Transverse colon (tissue), 4 donors: Measurements from ENCODE around the gene SPTB. TPM values are rescaled to one million over a fixed set of nuclear protein-coding genes. Genes with fewer than 3 reads are reported as not detected.

ENCODE experiments used
- DNase-seq: peaks from one replicate; pipeline ENCODE4 v3.0.0-alpha.2; 2019
- H3K27ac ChIP-seq, 4 donors: fragments of 200-600 bp; sonication (generic); 2 replicates each; pipeline ENCODE4 v1.5.1; 2016 to 2018; ENCODE audit warnings: inconsistent platforms in 4 of 4
- H3K27me3 ChIP-seq: fragments of 200-600 bp; sonication (generic); 2 replicates; pipeline ENCODE4 v1.5.1; 2017; ENCODE audit warnings: inconsistent platforms
- H3K36me3 ChIP-seq, 4 donors: fragments of 200-600 bp; sonication (generic); 2 replicates each; pipeline ENCODE4 v1.5.1; 2017 to 2019; ENCODE audit warnings: inconsistent platforms in 4 of 4
- H3K4me1 ChIP-seq, 4 donors: fragments of 200-600 bp; sonication (generic); 2 replicates each; pipeline ENCODE4 v1.5.1; 2017 to 2020; ENCODE audit warnings: inconsistent platforms in 4 of 4
- H3K4me3 ChIP-seq, 4 donors: fragments of 200-600 bp; sonication (generic); 1 replicate in 1 of 4; 2 replicates in 3 of 4; pipeline versions ENCODE4 v1.5.1 to v1.6.1; 2017 to 2019; ENCODE audit warnings: inconsistent platforms in 4 of 4
- H3K9me3 ChIP-seq, 2 donors: fragments of 200-600 bp; sonication (generic); 2 replicates each; pipeline ENCODE4 v1.5.1; 2017 to 2019; ENCODE audit warnings: inconsistent platforms in 2 of 2
- EP300 ChIP-seq: sonication (generic); formaldehyde crosslinking; IDR thresholded peaks from one replicate; pipeline ENCODE4 v1.6.1; 2017; ENCODE audit warnings: antibody characterized with exemption, low read depth
- POLR2A ChIP-seq: fragments of 450-650 bp; IDR thresholded peaks from one replicate; pipeline ENCODE4 v1.6.1; 2016; ENCODE audit warnings: antibody characterized with exemption, mild to moderate bottlenecking, moderate library complexity
- POLR2AphosphoS5 ChIP-seq, 3 donors: sonication (generic); formaldehyde crosslinking; IDR thresholded peaks; one replicate each; pipeline ENCODE4 v1.6.1; 2016; ENCODE audit warnings: antibody characterized with exemption in 3 of 3
- WGBS, 2 donors: methylation state at CpG; one replicate each; pipeline ENCODE4 v1.1.5; 2018; ENCODE audit warnings: low coverage in 1 of 2; 5-methylcytosine and 5-hydroxymethylcytosine counted together
- in situ Hi-C, 4 donors: fragments of 200-750 bp; cut with MboI; loops; one replicate each; pipeline versions ENCODE4 v1.15.0 to v1.15.1; 2017; ENCODE audit warnings: low sequenced_read_pairs in 3 of 4, low pct_ligation_motif_present in 1 of 4, low pct_unique_long_range_greater_than_20kb in 1 of 4
- intact Hi-C: fragments of 100-400 bp; cut with DNase I; formaldehyde crosslinking; loops from one replicate; pipeline ENCODE4 v1.15.1; 2023; ENCODE audit warnings: low total_unique reads
- total RNA-seq, 4 donors: library from RNA; depleted of rRNA; stranded (reverse); fragments of >200 nt; gene quantifications; one replicate each; pipeline ENCODE4 v1.1.0, GENCODE V29; 2016
- TF ChIP-seq, protein P1 (sequence below), 5 experiments: fragments of 200-600 bp in 3 of 5; fragments of 450-650 bp in 2 of 5; sonication (generic) in 3 of 5; IDR thresholded peaks; 1 replicate in 2 of 5; 2 replicates in 3 of 5; pipeline ENCODE4 v1.5.1; 2016 to 2017; ENCODE audit warnings: antibody characterized with exemption in 5 of 5, inconsistent platforms in 3 of 5, mild to moderate bottlenecking in 2 of 5, moderate library complexity in 1 of 5

SPTB gene
- total RNA-seq, 4 donors from 2014 or later = 0.20 to 0.96 (median 0.58) TPM

DNA sequence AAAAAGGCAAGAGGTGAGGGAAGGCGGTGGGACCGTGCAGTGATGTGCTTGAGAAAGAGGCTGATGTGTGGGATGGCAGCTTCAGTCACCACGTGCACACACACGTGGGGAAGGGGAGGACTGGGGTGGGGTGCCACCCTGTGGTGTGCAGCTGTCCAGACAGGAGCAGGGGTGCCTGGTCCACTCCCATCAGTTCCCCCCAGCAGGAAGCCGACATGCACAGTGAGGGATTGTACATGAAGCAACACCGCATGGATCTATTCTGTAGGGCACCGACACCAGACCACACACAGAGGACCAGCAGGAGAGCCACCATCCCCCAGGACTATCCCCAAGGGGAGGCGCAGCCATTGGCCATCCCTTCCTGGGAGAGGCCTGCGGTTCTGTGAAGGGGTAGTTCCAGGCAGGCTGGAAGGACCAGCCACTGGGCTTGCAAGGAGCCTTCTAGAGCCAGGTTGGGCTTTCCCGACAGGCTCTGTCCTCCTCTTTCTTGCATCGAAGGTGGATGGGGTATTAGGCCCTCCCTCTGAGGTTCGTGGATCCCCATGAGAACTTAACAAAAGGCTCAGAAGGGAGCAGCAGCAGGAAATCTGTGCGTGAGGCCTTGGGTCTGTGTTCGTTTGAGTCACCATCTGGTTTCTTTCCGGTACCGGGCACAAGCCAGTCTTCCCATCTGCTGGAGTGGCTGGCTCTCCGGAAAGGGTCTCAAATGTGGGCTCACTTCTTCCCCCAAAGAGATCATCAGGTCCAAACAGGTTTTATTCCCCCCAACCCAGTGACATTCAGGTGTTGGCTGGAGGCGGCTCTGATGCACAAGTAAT lies 115.7 kb downstream of the SPTB start:
- 61% methylated on average over 18 of the region's 18 CpGs; no CpG with 5 or more reads in 1 of the 2 donors for WGBS, 2 donors
- intact Hi-C loops = no loop called here
- no peaks in the 10 kb centered on the region for H3K27me3 ChIP-seq
- no peaks in the 10 kb centered on the region for H3K36me3 ChIP-seq
- DNase-seq = peak; percentile 8
- in situ Hi-C loops = loop anchor here (5.0 to 25.0 kb wide), 4 partner anchors 89 to 227 kb away; partner anchors contain the start of genes HSPA2 (in 1 of the 4) and PPP1R36 (in 1 of the 4)
- H3K4me3 ChIP-seq = no peak overlapping the region
- peak overlapping the region; percentile 0 to 44 (median 16) for H3K27ac ChIP-seq
- TF ChIP-seq EP300 (no peak), POLR2A (no peak), POLR2AphosphoS5 (IDR thresholded peaks at IDR 0.05) (no peak)
- TF ChIP-seq, protein P1, sequence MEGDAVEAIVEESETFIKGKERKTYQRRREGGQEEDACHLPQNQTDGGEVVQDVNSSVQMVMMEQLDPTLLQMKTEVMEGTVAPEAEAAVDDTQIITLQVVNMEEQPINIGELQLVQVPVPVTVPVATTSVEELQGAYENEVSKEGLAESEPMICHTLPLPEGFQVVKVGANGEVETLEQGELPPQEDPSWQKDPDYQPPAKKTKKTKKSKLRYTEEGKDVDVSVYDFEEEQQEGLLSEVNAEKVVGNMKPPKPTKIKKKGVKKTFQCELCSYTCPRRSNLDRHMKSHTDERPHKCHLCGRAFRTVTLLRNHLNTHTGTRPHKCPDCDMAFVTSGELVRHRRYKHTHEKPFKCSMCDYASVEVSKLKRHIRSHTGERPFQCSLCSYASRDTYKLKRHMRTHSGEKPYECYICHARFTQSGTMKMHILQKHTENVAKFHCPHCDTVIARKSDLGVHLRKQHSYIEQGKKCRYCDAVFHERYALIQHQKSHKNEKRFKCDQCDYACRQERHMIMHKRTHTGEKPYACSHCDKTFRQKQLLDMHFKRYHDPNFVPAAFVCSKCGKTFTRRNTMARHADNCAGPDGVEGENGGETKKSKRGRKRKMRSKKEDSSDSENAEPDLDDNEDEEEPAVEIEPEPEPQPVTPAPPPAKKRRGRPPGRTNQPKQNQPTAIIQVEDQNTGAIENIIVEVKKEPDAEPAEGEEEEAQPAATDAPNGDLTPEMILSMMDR (IDR thresholded peaks at IDR 0.05) = no peak
- H3K4me1 ChIP-seq = peaks cover 19 to 40% (median 28%) of the 10 kb centered on the region in 4 donors
- no peaks in the 10 kb centered on the region for H3K9me3 ChIP-seq

DNA sequence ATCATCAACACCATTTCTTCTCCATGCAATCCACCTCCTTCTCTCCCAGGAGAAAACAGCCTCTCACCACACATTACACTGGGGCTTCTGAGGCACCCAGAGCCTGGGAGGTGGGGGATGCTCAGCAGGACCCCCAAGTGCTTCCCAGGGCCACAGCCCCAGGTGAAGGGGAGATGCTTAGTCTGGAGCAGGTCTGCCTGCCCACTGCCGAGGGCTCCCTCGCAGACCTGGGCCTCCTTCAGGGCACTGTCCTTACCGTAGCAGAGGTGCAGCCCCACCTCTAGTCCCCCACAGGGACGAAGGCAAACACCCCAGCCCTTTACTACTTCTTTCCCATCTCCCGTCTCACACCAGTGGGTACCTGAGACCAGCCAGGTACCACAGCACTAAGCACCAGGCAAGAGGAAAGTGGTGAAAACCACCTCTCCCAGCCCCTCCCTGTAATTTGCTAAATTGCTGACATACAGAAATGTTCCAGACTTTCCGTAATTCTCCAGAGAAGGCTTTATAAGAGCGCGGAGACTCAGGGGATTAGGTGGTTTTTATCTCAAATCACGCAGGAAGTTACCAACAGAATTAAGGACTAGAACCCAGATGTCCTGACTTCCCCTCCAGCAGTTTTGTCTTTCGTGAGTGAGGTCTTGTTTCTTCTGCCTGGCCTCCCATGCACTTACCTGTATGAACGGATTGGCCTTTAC lies 116.5 kb downstream of the SPTB start:
- no peak for DNase-seq
- intact Hi-C loops (no loop called here), in situ Hi-C loops (loop anchor here (5.0 to 25.0 kb wide), 4 partner anchors 88 to 226 kb away; partner anchors contain the start of genes HSPA2 (in 1 of the 4) and PPP1R36 (in 1 of the 4))
- TF ChIP-seq EP300 = no peak
- TF ChIP-seq POLR2A = no peak
- TF ChIP-seq, protein P1 (IDR thresholded peaks at IDR 0.05) = no peak
- TF ChIP-seq POLR2AphosphoS5 (IDR thresholded peaks at IDR 0.05) = no peak
- Histone ChIP-seq H3K4me1 (peaks cover 26 to 47% (median 36%) of the 10 kb centered on the region in 4 donors), H3K27ac (peak overlapping the region in 3 of 4 donors; percentile 52 to 72 (median 69)), H3K4me3 (no peak overlapping the region), H3K27me3 (no peaks in the 10 kb centered on the region), H3K9me3 (no peaks in the 10 kb centered on the region), H3K36me3 (no peaks in the 10 kb centered on the region)
- 73% methylated on average over 11 of the region's 11 CpGs; no CpG with 5 or more reads in 1 of the 2 donors for WGBS, 2 donors

DNA sequence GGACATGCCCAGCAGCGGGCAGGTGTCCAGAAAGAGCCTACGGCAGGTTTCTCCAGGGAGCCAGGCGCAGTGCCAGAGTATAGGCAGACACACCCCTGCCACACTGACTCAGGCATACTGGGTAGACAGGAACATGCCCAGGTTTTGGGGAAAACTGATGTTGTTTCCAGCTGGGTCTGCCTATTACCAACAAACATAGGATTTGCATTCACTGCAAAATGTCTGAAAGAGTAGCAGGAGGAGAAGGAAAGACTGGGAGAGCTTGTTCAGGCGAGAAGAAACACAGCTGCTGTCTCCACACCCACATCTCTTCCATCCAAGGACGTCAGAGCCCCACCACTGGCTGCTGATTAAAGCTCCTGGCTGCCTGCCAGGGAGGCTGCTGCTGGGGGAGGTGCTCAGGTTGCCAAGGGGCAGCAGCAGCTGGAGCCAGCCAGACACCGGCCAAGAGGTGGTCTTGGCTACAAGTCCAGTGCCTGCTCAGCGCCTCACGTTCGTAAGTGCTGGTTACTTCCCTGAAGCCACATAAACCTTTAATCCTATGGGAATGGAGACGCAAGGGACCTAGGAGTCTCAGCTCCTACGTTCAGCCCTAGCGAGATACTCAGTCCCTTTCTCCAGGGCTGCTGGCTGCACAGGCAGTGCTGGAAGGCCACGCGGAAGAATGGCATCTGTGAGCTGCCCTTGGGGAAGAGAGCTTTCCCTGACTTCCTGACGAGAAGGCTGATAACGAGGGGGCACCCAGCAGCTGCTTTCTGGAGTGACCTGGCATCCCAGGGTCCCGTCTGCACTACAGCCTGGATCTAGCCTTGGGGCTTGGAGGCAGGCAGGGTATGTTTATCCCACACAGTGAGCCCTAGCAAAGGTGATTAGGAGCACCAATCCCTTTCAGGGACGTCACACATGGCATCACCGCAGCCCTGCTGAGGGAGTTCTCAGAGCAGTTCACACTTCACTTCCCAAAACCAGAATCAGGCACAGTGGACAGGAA lies 117.4 kb downstream of the SPTB start:
- Histone ChIP-seq H3K27ac (peak overlapping the region; percentile 52 to 72 (median 66)), H3K4me1 (peaks cover 33 to 56% (median 44%) of the 10 kb centered on the region in 4 donors), H3K9me3 (no peaks in the 10 kb centered on the region), H3K36me3 (no peaks in the 10 kb centered on the region), H3K27me3 (no peaks in the 10 kb centered on the region), H3K4me3 (no peak overlapping the region)
- TF ChIP-seq POLR2AphosphoS5 (IDR thresholded peaks at IDR 0.05) = peak; percentile 47 to 55 (median 51)
- TF ChIP-seq EP300 = no peak
- peak; percentile 85 for DNase-seq
- in situ Hi-C loops (loop anchor here (5.0 to 25.0 kb wide), 4 partner anchors 88 to 225 kb away; partner anchors contain the start of genes HSPA2 (in 1 of the 4) and PPP1R36 (in 1 of the 4)), intact Hi-C loops (no loop called here)
- 30% methylated on average over 19 of the region's 19 CpGs; no CpG with 5 or more reads in 1 of the 2 donors for WGBS, 2 donors

DNA sequence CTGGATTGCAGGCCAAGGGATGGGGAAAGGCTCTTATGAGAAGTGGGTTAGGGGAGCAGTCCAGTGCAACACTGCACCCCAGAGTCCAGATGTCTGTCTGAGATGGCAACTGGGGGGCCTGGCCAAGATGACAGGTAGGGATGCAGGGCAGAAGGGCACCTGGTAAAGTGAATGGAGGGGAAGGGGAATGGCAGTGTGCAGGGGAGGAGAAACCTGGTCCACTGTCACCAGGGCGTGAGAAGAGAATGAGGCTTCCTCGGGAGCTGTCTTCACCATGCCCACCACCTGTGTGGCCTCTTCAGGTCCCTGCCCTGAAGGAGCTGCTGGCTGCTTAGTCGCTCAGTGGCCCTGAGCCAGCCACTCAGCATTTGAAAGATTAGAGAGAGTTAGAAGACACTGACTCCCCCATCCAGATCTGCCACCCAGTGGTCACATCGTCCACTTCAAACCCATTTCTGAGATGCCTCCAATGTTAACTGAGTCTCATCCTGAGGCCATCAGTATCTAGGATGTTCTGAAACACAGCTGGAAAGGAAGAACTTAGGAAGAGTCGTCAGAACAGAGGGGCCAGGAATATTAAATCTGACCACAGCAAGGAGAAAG lies 118.2 kb downstream of the SPTB start:
- in situ Hi-C loops = loop anchor here (5.0 to 25.0 kb wide), 4 partner anchors 87 to 224 kb away; partner anchors contain the start of genes HSPA2 (in 1 of the 4) and PPP1R36 (in 1 of the 4)
- Histone ChIP-seq H3K4me3 (no peak overlapping the region), H3K9me3 (no peaks in the 10 kb centered on the region), H3K27me3 (no peaks in the 10 kb centered on the region), H3K36me3 (no peaks in the 10 kb centered on the region), H3K27ac (peak overlapping the region; percentile 52 to 72 (median 66)), H3K4me1 (peaks cover 33 to 63% (median 44%) of the 10 kb centered on the region in 4 donors)
- DNase-seq = no peak
- TF ChIP-seq, protein P1 (IDR thresholded peaks at IDR 0.05) = peak in 3 of 5 experiments; percentile 14 to 38 (median 35)
- TF ChIP-seq POLR2AphosphoS5 (IDR thresholded peaks at IDR 0.05) = no peak
- WGBS, 2 donors = 30% methylated on average over 5 of the region's 5 CpGs; no CpG with 5 or more reads in 1 of the 2 donors
- intact Hi-C loops = no loop called here
